GM18907 (cell line): ENCODE results near the gene DCUN1D4.

Source experiments
- ATAC-seq: cut with Tn5 transposase; IDR thresholded peaks from one replicate; pipeline ENCODE4 v1.9.1; 2021; ENCODE audit warnings: mild to moderate bottlenecking, moderate library complexity; ENCODE audit not compliant: unreplicated experiment

Gene DCUN1D4

DNA sequence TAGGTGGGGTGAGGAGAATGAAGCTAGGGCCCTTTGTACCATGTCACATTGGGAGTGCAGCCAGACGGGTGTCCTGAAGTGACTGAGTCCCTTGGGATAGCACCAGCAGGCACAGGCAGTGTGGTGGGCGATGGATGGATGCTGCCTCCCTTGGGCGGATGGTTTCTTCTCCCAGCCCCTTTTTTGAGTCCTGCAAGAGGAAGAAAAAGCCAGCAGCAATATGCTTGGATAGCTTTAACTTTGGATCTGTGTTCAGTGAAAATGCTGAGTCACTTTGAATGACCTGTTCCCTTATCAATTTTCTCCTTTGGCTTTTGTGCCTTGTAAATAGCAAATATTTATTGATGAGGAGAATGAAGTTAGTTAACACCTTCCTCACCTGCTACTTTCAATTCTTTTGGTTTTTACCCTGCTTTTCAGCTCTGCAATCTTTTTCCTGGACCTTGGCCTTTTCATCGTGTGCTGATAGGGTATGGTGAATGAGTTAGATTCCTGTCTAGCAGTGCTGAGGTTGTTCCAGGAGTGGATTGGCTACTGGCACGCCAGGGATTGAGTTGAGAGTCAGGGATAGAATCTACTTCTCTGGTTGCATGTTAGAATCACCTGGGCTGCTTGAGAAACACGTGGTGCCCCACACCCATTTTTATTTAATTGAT lies 10.2 kb downstream of the DCUN1D4 start:
- ATAC-seq, result no peak

- no peak for ATAC-seq
Measured at GRCh38 chr4:51855270-51855669, 12.3 kb downstream of the DCUN1D4 start.

GRCh38 chr4:51855751-51856150 lies 12.8 kb downstream of the DCUN1D4 start:
- ATAC-seq, result no peak

DNA sequence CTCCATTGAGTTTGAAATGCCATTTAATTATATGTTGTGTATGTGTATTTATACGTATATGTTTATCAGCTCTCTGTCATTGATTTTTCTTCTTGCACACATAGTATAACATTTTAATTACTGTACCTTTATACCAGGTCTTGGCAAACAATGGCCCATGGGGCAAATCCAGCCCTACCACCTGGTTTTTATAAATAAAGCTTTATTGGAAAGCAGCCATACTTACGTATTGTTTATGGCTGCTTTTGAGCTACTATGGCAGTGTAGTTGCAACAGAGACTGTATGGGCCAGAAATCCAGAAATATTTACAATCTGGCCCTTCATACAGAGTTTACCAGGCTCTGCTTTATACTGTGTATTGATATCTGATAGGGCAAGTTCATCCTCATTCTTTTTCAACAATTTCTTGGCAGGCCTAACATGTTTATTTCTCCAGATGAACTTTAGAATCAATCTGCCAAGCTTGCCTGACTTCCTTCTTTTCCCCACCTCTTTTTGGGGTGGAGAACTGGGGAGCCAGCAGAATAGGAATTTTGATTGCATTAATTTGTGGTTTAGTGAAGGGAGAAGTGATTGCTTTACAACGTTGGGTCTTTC lies 15.8 kb downstream of the DCUN1D4 start:
- ATAC-seq, result no peak

GRCh38 chr4:51859476-51860031 lies 16.6 kb downstream of the DCUN1D4 start:
- no peak for ATAC-seq

DNA sequence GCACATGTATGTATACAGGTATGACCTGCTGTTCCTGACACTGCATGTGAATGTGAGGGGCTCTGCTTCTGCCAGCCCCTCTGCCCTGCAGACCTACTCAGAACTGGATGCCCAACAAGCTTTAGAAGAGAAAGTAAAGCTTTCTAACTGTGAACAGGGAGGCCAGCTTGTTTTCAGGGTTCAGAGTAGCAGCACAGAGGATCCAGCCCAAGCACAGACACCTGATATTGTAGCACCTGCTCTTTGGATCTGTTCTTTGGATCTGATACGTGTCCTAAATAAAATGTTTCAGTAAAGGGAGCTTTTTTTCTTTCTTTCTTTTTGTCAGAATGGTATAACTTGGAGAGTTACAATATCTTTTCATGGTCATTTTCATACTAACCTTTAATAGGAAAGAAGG lies 19.2 kb downstream of the DCUN1D4 start:
- ATAC-seq, result no peak

- ATAC-seq, result no peak
Measured at GRCh38 chr4:51862781-51863180, 19.8 kb downstream of the DCUN1D4 start.

GRCh38 chr4:51865717-51866116 lies 22.8 kb downstream of the DCUN1D4 start:
- ATAC-seq, result no peak

DNA sequence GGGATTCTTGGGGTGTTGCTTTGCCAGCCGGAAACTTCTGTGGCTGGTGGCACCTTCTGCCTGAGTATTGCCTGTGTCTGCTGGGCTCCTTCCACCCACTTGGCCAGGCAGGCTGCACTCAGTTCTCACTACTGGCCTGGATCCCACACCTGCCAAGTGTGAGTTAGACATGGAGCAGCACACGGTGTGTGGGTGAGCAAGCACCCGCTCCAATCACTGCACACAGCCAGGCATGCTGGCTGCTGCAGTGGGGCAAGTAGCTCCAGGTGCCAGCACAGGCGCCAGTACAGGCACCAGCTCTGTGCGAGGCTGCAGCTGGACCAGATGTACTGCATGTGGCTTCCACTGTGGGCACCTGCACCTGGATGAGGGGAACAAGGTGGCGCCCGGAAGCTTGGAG lies 23.9 kb downstream of the DCUN1D4 start:
- no peak for ATAC-seq

DNA sequence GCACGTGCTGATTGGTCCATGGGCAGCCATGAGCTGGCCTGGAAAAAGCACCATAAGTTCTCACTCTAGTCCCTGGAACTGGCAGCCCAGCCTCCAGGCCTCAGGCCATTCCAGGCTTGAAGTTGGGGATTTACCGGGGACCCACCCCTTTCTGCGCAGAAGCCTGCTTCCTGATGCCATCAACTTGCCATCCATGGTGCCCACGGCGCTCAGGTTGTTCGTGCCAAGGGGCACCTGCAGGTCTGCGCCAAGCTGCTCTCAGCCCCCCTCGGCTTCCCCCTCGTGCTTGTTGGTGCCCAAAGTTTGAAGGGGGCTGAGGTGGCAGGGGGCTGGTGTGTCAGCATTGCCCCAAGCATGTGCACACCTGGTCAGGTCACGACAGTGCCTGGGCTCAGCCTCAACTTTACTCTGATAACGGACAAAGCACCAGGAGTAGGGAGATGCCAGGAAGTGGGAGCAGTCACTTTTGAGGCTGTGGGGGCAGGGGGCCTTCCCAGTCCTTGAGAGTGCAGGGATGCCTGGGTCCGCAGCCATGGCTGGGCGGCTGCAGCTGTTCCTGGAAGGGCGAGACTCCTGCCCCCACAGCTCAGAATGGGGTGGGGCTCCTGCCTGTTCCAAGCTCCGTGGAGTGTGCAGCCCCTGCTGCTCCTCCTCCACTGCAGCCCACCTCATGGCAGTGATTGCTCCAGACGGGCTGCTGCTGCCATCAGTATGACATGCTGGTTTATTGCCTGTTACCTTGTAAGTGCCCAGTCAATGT lies 24.9 kb downstream of the DCUN1D4 start:
- ATAC-seq, result no peak

DNA sequence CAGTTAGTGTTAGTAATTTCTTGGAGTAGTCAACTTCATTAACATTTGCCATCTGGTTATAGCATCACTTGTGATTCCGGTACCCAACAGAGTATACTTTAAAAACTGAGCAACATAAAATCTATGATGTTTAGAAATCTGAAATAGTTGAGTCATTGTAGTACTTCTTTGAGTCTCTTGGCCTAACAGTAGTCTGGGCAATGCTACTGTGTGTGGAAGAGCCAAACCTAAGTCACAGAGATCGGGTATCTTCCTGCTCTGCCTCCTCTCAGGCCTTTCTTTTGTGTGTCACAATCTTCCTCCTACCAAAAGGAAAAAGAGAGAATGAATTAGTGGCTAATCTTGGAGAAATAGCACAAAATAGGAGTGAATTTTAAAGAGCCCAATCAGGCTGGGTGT lies 25.5 kb downstream of the DCUN1D4 start:
- no peak for ATAC-seq

GRCh38 chr4:51870441-51871188 lies 27.7 kb downstream of the DCUN1D4 start:
- ATAC-seq, result no peak

- ATAC-seq, result no peak
Measured at GRCh38 chr4:51872283-51872997, 29.5 kb downstream of the DCUN1D4 start.

GRCh38 chr4:51874551-51874950 lies 31.6 kb downstream of the DCUN1D4 start:
- ATAC-seq, result no peak

GRCh38 chr4:51878431-51878830 lies 35.5 kb downstream of the DCUN1D4 start:
- no peak for ATAC-seq

DNA sequence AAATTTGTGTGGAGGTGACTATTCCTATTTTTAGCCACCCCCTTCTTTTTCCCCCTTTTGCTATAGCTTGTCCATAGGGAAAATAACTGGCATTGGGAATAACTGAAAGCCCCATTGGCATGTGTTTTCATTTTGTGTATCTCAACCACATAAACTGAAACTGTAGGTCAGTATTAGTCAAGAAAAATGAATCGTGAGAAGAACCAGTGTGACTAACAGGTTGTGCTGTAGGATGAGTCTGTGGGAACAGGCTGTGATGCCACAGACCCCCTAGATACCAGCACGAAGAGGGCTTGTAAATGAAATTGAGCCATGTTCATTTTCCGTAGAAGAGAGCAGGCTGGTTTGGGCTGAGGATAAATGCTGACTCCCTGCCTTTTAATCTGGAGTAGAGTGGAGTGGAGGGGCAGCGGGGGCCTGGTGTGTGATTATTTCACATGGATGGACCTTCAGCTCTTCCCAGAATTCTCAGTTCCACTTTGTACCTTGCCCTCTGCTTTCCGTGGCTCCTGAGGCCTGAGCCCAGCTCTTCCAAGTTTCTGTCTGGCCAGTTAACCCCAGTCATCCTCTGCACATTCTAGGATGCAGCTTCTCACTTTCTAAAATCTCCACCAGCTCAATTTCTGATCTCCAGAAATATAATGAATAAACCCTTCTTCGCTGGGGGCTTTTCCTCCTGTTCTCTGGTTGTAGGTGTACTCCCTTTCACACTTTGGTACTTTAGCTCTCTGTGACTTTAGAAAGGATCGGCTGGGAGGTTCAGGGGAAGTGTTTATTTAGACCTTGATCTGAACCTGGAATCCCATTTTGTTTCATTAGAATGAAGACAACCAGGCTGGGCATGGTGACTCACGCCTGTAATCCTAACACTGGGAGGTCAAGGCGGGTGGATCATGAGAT lies 37.3 kb downstream of the DCUN1D4 start:
- ATAC-seq, result no peak

DNA sequence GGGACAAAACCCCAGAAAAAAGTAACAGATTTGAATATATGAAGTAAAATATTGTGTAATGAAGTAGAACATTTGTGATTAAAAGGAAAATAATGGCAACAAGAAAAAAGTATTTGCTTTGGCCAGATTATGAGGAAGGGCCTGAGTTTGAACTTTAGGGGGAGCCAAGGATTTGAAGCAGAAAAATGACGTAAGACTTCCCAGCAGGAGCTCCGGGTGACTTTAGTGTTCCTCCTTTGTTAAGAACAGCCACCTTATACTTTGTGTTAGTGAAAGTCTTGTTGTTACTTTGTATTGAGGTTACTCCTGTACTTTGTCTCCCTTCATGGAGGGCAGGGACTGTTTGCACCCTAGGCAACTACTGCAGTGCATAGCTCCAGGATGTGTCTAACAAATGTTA lies 41.1 kb downstream of the DCUN1D4 start:
- ATAC-seq, result no peak

- no peak for ATAC-seq
Measured at GRCh38 chr4:51884606-51885005, 41.7 kb downstream of the DCUN1D4 start.

DNA sequence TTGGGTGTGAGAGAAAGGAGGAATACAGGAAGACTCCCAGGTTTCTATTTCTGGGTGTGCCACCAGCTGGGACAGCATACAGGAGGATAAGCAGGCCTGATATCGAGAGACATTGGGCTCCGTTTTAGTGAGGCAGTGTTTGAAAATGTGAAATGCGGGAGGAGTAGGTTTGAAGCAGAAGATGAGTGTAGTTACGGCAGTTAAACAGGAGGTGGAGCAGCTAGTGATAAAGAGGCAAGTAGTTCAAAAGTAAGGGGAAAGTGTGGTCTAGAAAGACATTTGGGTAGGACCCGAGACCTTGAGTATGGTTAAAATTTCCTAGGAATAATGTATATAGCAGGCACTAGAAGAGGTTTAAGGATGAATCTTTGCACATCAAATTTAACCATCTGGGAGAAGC lies 42.4 kb downstream of the DCUN1D4 start:
- ATAC-seq, result peak; percentile 80

GRCh38 chr4:51890760-51891159 lies 47.8 kb downstream of the DCUN1D4 start:
- no peak for ATAC-seq
